GM19467 (cell line): Measurements from ENCODE around the gene PRKAR1B.

ENCODE experiments used
- ATAC-seq: cut with Tn5 transposase; IDR thresholded peaks from one replicate; pipeline ENCODE4 v1.9.1; 2021; ENCODE audit warnings: mild to moderate bottlenecking, moderate library complexity; ENCODE audit not compliant: unreplicated experiment

Gene PRKAR1B

DNA sequence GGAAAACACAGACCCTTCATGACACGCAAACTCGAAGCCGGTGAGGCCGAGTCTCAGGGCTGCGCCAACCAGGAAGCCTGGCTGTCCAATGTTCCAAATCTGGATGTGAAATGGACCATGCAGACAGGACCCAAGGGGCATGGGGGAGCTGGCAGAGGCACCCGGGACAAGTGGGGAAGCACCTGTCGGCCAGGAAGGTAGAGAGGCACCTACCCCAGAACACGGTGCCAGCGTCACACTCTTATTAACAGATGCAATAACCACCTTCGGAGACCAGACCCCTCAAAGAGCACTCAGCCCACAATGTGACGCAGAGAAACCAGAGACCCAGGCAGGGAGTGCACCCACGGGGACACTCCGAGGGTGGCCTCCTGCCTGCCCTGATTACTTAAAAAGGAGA, 119.1 kb downstream of the PRKAR1B start:
- no peak for ATAC-seq

DNA sequence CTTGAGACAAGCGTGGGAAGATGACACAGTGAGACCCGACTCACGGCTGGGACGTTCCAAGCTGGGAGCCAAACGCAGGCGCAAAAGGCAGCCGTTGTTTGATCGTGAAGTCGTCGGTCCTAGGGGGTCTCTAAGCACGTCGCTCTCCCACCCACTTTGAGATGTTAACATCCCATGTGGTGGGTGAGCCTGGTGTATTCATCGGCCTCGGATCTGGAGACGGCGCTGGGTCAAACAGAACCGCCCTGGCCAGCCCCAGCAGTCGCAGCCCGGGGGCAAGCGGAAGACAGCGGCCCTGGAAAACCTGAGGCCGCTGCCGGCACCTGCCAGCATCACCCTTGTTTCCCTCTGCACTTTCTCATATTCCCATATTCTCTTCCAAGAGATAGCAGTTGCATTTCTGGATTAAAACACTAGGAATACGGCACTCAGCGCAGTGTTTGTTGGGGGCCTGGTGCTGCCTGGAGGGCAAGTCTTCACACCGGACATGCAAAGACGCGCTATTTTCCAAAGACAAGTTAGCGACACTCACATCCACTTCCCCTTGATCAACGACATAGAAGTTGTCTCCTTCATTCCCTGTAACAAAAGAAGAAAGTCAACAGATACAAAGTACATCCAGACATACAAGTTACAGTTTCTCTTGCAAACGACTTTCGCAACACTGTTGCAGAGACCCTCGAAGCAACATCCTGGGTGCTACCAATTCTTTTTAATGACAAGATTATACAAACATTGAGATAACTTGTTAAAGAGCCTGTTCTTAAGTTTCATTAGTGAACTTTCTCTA, 121.2 kb downstream of the PRKAR1B start:
- no peak for ATAC-seq

DNA sequence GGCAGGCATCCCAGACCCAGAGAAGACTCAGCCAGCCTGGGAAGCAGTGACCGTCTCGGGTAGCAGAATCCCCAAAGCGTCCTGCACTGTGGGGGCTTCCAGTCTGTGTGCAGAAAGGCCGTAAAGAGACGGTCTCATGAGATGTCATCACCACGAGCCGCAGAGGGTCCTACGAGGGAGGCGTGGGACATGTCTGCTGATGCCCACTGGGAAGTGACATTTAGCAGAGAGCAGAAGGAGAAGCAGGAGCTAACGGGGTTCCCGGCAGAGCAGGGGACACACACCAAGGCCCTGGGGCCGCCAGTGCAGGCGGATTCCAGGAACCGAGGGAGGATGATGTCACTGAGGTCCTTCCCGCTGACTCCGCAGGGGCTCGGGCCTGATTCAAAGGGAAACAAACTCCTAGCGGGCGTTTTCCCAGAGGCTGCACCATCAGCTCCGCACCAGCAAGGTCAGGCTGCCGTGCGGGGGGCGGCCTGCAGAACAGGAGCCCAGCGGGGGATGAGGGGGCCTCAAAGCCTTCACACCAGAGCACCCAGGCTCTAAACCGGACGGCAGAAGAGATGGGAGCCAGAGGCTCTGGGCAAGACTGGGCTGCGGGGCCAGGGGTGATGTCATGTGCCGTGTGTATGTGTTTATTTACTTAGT, 122.1 kb downstream of the PRKAR1B start:
- ATAC-seq = no peak

DNA sequence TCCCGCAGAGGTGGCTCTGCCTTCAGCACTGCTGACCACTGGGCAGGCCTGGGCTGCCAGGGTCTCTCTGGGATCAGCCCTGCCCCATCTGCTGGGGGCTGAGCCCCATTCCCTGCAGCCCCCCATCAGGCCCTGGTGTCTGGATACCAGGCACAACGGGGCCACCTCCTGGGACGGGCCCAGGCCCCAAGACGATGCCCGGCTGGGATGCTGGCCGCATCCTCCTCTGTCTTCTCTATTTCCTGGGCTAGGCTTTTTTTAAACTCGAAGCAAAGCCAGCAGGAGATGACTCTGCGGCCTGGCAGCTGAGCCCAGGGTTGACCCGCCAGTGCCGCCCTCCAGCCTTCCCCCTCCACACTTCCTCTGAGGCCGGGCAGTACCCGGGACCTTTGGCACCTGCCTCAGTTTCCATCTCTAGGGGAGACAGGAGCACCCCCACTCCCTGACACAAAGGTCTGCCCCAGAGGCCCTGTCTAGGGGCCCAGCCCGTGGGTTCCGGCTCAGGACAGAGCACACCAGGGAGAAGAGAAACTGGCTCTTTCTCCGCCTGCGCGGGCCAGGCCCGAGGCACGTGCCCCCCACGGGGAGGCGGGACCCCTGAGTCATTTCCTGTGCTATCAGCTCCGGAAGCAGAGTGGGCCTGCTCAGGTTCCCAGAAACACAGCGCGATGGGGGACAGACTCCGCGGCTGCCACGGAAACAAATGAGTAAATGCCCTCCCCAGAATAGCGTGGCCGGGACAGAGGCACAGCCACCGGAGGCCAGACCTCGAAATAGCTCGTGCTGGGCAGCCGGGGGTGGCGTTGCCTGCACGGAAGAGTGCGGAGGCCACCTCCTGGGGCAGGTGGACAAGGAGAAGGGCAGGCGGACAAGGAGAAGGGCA, 122.8 kb downstream of the PRKAR1B start:
- ATAC-seq = peak; percentile 68

DNA sequence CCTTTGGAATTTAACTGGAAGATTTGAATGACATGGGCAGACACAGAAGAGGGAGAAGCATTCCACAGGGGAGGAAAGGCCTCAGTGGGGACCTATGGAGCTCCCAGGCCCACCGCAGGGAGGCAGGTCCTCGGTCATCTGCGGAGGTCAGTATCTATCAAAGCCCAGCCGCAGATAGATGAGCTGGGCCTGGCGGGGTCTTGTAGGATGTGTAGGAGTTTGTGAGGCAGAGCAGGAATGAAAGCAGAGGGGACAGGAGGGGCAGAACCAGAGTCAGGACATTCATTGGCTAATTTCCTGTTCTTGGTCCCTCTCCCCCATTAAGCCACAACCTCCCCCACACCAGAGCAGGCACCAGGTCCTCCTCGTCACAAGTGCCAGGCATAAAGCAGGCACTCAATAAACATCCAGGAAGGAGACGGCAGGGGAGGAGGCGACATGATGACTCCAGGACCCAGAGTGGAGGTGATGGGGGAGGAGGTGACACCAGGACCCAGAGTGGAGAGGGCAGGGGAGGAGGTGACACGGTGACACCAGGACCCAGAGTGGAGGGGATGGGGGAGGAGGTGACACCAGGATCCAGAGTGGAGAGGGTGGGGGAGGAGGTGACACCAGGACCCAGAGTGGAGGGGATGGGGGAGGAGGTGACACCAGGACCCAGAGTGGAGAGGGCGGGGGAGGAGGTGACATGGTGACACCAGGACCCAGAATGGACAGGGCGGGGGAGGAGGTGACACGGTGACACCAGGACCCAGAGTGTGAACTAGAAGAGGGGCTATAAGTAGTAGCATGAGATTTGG, 123.7 kb downstream of the PRKAR1B start:
- ATAC-seq = no peak

DNA sequence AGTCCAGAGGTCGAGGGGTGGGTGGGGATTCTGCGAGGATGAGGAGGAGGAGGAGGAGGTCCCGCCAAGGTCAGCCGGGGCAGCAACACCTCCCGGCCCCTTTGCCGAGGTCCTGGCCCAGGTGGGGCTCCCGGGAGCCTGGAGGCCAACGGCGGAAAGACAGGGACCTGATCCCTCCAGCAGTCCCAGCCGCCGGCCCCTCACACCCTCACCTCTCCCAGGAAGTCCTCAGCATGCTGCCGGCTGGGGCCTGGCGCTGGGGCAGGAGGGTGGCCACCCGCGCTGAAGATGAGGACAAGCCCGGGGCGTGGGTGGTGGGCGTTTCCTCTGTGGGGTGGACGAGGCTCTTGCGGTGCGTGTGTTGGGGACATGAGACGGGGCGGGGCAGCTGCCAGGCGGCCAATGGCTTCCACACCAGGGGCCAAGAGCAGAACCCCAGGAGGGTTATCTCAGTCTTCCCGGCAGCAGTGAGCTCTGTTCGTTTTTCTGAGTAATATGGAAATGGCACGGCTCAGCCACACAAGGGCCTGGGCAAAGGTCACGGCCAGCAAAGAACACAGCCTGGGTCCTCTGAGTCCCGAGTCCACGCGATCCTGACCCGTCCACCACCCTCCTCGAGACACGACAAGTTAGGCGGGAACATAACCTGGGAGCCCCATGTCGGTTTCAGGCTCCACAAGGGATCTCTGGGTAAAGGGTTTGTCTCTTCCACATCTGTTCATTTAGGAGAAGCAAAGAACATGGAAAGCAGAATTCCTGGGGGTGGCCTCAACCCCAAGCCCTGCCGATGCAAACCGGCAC, 124.5 kb downstream of the PRKAR1B start:
- ATAC-seq = no peak

DNA sequence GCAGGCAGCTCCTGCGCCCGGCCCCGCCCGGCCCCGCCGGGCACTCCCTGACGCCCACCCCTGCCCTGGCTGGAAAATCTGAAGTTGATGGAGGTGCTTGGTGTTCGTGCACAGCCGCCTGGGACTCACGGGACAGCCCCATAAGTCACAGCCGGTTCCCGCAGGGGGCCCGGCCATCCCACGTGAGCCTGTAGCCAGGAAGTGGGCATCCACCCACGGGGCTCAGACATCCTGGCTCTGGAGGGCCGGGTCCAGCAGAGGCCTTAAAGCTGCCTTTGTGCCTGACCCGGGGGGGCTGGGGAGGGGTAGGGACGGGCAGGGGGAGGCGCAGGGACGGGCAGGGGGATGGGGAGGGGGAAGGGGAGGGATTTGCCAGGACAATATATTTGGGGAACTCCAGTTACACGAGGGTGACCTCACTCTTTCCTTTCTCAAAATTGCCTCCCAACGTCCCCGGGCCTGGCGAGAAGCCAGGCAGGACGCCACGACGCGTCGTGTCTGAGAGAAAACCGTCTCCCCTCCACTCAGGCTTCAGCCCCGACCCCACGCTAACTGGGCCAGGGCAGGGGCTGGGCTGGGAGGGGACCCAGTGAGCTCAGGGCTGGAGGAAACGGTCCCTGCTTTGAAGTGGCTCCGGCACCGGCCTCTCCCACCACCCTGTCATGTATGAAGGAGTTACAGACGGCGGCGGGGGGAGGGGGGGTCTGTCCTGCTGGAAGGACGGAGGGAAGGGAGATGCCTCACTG, 125.3 kb downstream of the PRKAR1B start:
- ATAC-seq = peak; percentile 34

DNA sequence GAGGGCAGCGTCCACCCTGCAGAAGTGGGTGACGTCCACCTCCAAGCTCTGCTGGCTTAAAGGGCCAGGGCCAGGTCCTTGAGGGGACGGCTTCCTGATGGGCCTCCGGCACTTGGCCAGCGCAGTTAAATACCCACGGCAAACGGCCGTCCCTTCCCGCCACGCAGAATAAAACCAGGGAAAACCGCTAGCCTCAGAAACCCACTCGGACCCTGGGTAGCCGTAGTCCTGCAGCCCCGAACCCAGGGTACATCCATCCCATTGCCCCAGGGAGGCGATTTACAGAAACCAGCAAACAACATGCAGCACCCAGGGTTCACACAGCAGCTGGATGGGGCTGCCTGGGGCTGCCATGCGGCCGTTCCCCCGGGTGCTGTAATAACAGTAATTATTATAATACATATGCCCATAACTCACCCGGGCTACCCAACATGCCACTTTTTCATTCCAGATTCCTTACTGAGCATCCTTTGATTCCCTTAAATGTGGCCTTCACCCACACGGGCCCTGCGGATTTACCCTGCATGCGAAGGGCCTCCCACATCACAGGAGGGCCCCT, 126.0 kb downstream of the PRKAR1B start:
- no peak for ATAC-seq

DNA sequence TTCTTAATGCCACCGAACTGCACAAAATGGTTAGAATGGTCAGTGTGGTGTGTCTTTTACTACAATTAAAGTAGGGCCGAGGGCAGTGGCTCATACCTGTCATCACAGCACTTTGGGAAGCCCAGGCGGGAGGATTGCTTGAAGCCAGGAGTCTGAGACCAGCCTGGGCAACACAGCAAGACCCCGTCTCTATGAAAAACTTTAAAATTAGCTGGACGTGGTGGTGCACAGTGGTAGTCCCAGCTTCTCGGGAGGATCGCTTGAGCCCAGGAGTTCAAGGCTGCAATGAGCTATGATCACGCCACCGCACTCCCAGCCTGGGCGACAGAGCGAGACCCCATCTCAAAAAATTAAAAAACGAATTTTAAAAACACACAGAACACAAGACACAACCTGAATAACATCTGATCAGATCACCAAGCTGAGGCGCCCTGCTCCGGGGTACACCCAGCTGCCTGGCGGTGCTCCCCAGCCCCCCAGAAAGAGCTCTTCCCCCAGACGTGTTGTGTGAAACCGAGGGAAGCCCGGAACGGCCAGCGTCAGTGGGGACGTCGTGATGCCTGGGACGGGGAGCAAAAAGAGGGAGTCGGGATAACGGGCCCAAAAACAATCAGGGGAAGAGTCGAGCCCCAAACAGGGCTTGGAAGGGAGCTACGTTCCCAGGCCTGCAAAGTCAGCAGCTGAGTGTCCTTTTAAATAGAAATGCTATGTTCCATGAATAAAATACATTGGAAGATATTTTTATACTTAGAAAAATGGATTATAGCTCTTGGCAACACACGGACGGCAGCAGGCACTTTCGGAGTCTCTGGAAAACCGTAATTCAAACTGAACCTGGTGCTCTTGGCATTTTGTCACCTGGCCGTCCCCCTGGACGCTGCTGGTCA, 126.7 kb downstream of the PRKAR1B start:
- ATAC-seq = no peak

DNA sequence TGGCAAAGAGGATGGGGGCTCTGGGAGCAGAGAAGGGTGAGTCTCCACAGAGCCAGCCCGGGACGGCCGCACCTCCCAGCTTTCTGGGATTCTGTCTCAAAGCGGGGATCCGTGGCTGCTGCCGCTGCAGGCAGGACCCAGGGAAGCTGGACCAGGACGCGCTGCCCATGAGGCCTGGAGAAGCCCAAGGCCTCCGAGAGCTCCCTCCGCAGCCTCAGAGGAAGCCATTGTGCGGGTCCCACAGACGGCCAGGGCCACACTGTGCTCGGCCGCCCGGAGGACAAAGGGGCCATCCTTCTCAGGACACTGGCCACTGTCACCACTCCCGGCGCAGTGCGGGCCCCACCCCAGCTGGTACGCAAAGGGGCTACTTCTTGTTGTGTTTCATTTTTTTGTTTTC, 128.2 kb downstream of the PRKAR1B start:
- ATAC-seq = no peak

DNA sequence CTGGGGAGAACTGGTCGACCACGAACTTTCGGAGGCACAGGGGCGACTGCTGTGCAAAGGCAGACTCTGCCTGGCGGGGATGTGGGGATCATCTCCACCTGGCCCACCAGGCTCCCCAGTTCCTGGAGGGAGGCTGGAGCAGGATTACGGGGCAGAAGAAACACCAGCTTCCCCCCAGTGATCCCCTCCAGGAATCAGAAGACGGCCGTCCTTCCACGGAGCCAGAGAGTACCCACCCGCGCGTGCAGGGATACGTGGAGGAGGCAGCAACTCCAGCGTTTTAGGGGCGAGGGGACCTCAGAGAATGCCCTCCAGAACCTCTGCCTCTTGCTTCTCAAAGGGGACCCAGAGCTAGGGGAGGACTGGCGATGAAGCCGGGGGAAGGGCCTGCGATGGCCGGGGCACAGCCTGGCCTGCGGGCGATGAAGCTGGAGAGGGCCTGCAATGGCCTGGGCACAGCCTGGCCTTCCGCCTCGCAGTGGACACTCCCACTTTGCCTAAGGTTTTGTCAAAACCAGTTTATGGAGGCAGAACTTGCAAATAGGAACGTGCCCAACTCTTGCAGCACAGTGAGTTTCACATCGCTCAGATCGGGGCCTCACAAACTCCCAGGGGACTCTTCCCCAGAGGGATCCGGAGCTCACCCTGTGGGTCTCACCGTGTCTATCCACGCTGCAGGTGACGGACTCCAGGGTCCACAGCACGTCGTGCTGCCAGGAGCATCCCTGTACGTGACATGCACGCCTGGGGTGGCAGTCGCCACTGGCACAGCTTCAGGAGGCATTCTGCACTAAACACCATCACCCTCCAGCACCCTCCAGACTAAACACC, 129.5 kb downstream of the PRKAR1B start:
- no peak for ATAC-seq

DNA sequence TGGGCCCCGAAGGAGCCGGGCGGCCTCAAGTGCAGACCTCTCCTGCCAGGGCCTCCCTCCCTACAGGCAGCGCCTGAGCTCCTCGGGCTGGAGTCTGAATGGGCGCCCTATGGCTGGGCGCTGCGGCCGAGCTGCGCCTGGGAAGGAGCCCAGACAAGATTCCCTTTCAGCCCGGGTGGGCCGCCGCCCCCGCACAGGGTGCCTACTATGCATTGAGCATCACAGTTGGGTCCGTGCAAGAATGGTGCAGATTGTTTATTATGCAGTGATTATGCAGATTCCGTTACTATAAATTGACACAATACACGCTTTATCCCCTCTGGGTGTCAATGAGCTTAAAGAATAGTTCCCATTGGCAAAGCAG, 130.3 kb downstream of the PRKAR1B start:
- no peak for ATAC-seq

DNA sequence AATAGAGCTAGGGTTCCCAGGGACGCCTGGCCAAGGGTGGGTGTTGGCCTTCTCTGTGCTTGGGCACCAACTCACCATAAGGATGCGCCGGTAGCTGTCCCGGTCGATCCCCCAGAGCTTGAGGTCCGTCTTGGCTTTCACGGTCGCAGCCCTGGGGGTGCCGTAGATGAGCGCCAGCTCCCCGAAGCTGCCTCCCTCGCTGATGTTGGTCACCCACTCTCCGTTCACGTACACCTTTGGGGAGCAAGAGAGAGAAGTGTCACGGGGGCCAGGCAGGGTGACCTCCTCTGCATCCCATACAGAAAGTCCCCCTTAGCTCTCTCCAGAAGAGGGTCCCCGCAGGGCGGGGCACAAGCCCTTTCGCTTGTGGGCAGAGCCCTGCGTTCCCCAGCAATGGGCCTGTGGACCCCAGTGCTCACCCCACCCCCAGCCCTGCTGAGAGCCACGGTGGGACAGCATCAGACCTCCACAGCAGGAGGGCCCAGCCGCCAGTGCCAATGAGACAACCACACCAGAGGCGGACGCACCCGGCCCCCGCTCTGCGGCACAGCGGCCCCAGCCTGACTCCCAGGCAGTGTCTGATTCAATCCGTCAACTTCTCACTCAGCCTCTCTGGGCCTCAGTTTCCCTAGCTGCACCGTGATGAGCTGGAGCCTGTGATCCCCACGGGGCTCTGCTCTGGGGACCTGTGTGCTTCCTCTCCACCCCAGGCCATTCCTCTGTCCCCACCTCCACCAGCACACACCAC, 130.8 kb downstream of the PRKAR1B start:
- ATAC-seq = no peak

DNA sequence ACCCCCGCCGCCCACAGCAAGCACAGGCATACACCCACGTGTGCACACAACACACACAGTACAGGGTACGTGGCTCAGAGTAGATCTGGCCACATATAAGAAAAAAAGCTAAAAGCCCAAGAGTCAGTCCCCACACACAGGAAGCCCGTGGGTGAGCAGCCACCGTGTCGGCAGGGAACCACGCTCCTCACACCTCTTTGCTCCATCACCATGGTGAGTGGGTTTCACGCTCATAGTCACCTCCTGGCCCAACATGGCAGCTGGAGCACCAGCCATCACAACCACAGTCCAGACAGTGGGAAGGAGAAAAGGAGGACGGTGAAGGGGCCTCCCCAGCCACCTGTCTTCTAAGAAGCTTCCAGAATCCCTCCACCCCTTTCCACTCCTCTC, 131.5 kb downstream of the PRKAR1B start:
- ATAC-seq = no peak

DNA sequence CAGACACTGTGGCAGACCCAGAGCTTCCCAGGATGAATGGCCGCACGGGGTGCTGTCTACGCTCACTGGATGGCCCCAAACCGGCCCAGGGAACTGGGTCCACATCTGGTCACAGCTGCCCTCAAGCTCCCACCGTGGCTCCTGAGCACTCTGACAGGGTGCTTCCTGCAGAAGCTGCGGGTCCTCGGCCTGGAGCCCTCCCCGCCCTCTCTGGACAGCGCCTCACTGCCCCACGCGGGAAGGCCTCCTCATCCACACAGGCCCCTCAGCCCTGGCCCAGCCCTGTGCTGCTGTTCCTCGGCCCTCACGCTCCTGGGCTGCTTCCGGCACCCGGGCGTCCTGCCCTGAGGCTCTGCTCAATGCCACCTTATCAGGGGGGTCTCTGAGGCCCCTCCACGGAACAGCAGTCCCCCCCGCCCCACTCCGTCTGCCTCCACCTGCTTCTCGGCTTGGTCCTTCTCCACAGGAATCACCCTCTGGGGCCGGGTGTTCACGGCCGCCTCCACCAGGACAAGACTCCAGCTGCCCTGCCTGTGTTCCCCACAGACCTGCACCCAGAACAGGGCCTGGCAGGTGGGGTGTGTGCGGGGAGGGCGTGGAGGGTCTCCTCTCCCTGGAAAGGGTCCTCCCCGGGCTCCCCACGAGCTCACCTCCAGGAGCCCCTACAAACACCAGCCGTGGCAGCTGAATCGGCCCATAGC, 132.0 kb downstream of the PRKAR1B start:
- no peak for ATAC-seq
